ACC112 (cell line): ENCODE results near the gene PIGM.

ENCODE experiments used
- H2AFZ ChIP-seq: fragments of 200-600 bp; sonication (generic); one replicate; pipeline ENCODE4 v1.6.0; 2017; ENCODE audit warnings: antibody characterized with exemption, low read length; ENCODE audit not compliant: unreplicated experiment
- H3K27ac ChIP-seq: fragments of 200-600 bp; sonication (generic); 2 replicates; pipeline ENCODE4 v1.5.1; 2014; ENCODE audit warnings: low read depth, mild to moderate bottlenecking, antibody characterized with exemption, low read length, moderate library complexity
- H3K27me3 ChIP-seq: fragments of 200-600 bp; sonication (generic); 2 replicates; pipeline ENCODE4 v1.6.1; 2014; ENCODE audit warnings: mild to moderate bottlenecking, antibody characterized with exemption, low read length, moderate library complexity, mixed read lengths; ENCODE audit not compliant: insufficient read depth
- H3K36me3 ChIP-seq: fragments of 200-600 bp; sonication (generic); 2 replicates; pipeline ENCODE4 v1.6.1; 2016; ENCODE audit warnings: mild to moderate bottlenecking, antibody characterized with exemption, low read length, moderate library complexity, mixed read lengths; ENCODE audit not compliant: insufficient read depth
- H3K4me1 ChIP-seq: fragments of 200-600 bp; sonication (generic); one replicate; pipeline ENCODE4 v1.6.1; 2016; ENCODE audit warnings: low read length, mixed read lengths; ENCODE audit not compliant: insufficient read depth, unreplicated experiment, control insufficient read depth
- H3K4me3 ChIP-seq: fragments of 200-600 bp; sonication (generic); 2 replicates; pipeline ENCODE4 v1.5.1; 2014; ENCODE audit warnings: mild to moderate bottlenecking, low read depth, low read length
- H3K79me2 ChIP-seq: fragments of 200-600 bp; sonication (generic); one replicate; pipeline ENCODE4 v1.6.0; 2016; ENCODE audit warnings: low read length; ENCODE audit not compliant: control insufficient read depth, unreplicated experiment, insufficient read depth

Gene PIGM

DNA sequence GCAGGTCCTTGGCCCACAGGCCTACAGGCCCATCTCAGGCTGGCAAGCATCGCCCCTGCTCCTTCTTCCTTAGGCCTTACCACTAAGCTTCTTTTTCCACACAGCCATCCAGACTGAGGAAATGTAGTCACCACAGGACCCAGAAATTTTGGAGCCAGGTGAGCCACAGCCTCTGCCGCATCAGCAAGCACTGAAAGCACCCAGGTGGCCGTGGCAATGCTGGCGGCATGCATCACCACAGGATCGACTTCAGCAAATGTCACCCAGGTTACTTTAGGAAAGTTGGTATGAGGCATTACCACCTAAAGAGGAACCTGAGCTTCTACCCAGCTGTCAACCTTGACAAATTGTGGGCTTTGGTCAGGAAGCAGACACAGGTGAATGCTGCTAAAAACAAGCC, 11.6 kb downstream of the PIGM start:
- H3K27ac ChIP-seq: no peak overlapping the region
- H3K79me2 ChIP-seq: no peaks in the 10 kb centered on the region
- no peaks in the 10 kb centered on the region for H3K36me3 ChIP-seq
- H3K27me3 ChIP-seq: 0 out of 2 replicates have a peak, but pooled peaks cover 3% of the 10 kb centered on the region
- peaks cover 9% of the 10 kb centered on the region for H3K4me1 ChIP-seq
- H2AFZ ChIP-seq: no peak overlapping the region
- H3K4me3 ChIP-seq: no peak overlapping the region

DNA sequence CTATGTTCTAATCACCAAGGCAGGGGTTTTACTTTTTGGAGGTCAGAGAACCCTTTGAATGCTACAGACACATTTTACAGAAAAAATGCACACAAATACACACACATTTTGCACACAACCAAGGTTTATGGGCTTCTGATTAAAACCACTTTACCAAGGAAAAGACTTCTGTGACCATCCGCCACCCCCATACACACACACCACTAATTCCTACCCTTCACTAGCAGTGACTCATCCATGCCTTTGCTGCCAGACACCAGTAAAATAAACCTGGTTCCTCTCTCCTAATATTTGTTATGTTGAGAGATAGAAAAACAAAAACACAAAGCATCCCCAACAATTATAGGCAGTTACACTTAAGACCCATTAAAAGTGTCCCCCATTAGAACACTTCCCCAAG, 12.9 kb downstream of the PIGM start:
- Histone ChIP-seq H3K79me2 (no peaks in the 10 kb centered on the region), H3K27me3 (0 out of 2 replicates have a peak, but pooled peaks cover 3% of the 10 kb centered on the region), H2AFZ (no peak overlapping the region), H3K4me3 (peak overlapping the region; percentile 19; the same call in 1 of the 2 replicates), H3K4me1 (peaks cover 9% of the 10 kb centered on the region), H3K27ac (no peak overlapping the region), H3K36me3 (no peaks in the 10 kb centered on the region)

DNA sequence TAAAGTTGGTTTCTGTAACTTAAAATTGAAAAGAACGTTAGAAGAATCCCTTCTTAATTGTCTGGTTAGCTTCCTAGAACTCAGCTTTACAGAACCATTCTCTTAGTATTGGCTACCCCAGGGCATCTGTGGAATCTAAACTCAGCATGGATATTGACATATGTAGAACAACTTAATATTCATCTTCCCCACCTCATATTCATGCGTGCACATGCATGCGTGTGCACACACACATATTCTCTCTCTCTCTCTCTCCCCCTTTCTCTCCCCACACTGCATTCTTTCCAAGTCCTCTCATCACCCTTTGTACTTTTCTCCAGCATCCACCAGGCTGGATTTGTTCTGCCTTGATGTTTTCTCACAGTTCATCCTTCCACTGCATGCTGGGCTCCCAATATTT, 13.4 kb downstream of the PIGM start:
- Histone ChIP-seq H3K27ac (no peak overlapping the region), H3K36me3 (no peaks in the 10 kb centered on the region), H3K27me3 (0 out of 2 replicates have a peak, but pooled peaks cover 3% of the 10 kb centered on the region), H3K79me2 (no peaks in the 10 kb centered on the region), H2AFZ (no peak overlapping the region), H3K4me1 (peaks cover 9% of the 10 kb centered on the region), H3K4me3 (no peak overlapping the region)

DNA sequence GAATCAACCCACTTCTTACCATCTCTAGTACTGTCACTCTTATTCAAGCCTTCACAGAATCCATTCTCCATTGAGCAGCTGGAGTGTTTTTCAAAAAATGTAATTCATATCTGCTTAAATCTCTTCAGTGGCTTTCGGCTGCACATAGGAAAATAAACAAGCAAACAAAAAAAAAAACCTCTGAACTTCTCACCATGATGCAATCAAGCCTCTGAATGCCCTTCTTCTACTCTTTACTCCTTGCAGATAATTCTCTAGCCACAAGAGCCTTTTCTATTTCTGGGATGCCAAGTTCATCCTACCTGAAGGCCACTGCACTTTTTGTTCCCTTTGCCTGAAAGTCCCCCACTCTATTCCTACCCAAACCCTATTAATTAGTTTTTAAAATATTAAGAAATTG, 14.2 kb downstream of the PIGM start:
- peaks cover 9% of the 10 kb centered on the region for H3K4me1 ChIP-seq
- H3K4me3 ChIP-seq: no peak overlapping the region
- no peak overlapping the region for H2AFZ ChIP-seq
- no peak overlapping the region for H3K27ac ChIP-seq
- no peaks in the 10 kb centered on the region for H3K79me2 ChIP-seq
- H3K27me3 ChIP-seq: 0 out of 2 replicates have a peak, but pooled peaks cover 3% of the 10 kb centered on the region
- no peaks in the 10 kb centered on the region for H3K36me3 ChIP-seq

DNA sequence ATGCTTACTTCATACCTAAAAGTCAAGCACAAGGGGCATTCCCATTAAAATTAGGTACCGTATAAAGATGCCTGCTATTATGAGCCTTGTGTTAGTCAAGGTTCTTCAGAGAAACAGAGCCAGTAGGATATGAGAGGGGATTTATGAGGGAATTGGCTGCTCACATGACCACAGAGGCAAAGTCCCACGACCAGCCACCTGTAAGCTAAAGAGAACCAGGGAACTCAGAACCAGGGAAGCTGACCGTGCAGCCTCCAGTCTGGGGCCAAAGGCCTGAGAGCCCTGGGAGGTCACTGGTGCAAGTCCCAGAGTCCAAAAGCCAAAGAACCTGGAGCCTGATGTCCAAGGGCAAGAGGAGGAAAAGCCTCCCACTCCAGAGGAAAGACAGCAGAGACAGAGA, 20.0 kb downstream of the PIGM start:
- Histone ChIP-seq H3K4me1 (no peaks in the 10 kb centered on the region), H2AFZ (no peak overlapping the region)

DNA sequence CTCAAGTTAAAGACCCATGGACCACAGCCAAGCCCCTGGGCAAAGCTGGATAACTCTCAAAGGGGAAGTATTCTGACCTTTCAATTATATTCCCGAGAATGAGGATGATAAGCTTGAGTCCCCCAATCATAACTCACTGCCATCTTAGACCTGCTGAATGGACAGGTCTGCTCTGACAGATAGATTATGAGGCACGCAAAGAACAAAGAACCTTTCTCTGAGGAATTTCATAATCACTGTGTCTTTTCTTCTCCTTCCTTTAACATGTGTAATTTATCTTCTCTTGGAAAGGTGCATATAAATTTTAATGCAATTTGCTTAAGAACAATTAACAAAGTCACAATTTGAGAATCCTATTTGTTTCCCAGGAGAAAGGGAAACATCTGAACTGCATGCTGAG, 22.0 kb downstream of the PIGM start:
- H3K27ac ChIP-seq: no peak overlapping the region
- no peak overlapping the region for H3K4me3 ChIP-seq
- no peak overlapping the region for H2AFZ ChIP-seq
- no peaks in the 10 kb centered on the region for H3K79me2 ChIP-seq
- H3K36me3 ChIP-seq: no peaks in the 10 kb centered on the region
- no peaks in the 10 kb centered on the region for H3K27me3 ChIP-seq
- no peaks in the 10 kb centered on the region for H3K4me1 ChIP-seq

More for the DNA sequence above, 20.0 kb downstream of the PIGM start:
- H3K4me3 ChIP-seq: no peak overlapping the region
- no peaks in the 10 kb centered on the region for H3K79me2 ChIP-seq
- H3K27me3 ChIP-seq: no peaks in the 10 kb centered on the region
- no peaks in the 10 kb centered on the region for H3K36me3 ChIP-seq
- H3K27ac ChIP-seq: no peak overlapping the region

DNA sequence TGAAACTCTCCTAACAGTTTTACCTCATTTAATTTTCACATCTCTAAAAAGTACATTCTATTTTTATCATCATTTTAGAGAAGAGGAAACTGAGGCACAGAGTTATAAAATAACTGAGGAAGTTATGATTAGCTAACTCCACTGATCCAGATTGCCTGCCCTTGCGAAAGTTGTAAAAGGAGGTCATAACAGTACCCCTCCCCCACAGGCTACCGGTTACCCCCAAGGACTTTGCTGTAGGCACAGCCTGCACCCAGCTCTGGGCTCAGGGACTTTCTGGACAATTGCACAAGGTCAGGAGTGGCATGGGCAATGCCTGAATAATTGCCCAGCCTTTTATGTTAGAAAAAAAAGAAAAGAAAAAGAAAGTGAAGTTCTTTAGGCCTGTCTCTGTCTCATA, 22.7 kb downstream of the PIGM start:
- H3K36me3 ChIP-seq: no peaks in the 10 kb centered on the region
- no peak overlapping the region for H3K4me3 ChIP-seq
- no peaks in the 10 kb centered on the region for H3K27me3 ChIP-seq
- no peak overlapping the region for H2AFZ ChIP-seq
- H3K27ac ChIP-seq: no peak overlapping the region
- H3K4me1 ChIP-seq: no peaks in the 10 kb centered on the region
- no peaks in the 10 kb centered on the region for H3K79me2 ChIP-seq

DNA sequence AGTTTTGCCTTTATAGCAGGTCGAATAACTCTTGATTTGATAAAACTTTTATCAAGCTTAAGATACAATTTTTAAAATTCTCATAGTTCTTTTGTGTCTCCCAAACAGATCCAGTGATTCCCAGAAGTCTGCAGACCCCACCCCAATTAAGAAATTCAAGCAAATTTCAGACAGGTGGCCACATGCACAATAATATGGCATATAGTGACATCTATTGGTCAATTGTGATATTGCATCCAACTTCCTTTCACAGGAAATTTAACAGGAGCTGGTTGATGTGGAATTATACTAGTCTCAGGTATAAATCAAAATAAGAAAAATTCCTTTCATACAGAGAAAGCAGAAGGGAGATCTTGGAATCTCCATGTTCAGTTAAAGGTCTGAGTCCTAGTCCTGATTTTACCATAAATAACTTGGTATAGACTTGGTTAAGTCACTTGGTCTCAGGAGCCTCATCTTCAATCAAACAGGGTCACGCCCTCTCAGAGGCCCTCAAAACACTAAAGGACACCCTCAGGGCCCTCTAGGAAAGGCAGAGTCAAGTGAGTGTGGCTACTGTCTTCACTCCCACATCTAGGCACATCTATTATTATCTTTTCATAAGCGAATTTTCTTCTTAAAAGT, 24.1 kb downstream of the PIGM start:
- Histone ChIP-seq H3K27ac (no peak overlapping the region), H3K36me3 (no peaks in the 10 kb centered on the region), H3K4me1 (no peaks in the 10 kb centered on the region), H3K4me3 (no peak overlapping the region), H3K27me3 (no peaks in the 10 kb centered on the region), H3K79me2 (no peaks in the 10 kb centered on the region), H2AFZ (no peak overlapping the region)

DNA sequence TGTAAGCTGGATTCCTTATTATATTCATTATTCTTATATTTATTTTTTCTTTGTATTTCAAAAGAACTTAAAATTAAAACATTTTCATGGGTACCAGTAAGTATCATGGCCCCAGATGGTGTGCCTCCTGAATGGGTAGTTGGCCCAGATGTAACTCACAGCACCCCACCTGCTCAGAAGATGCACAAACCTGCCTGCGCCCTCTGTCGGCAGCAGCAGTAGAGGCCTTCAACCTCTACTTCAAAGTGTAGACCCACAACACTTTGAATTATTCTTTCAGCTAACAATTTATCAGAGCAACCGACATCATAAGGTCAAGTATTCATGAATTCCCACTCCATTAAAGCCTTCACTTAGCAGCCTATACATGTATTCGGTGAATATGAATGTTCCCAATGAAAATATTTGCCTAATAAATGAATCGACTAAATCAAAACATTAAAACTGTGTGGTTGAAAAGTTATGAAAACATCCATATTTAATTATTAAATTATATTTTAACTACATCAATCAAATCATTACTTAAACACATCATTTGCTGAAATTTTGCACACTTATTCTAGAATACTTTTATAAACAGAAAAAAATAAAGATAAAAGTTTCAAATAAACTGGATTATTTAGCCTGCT, 25.4 kb downstream of the PIGM start:
- H3K4me1 ChIP-seq: no peaks in the 10 kb centered on the region

DNA sequence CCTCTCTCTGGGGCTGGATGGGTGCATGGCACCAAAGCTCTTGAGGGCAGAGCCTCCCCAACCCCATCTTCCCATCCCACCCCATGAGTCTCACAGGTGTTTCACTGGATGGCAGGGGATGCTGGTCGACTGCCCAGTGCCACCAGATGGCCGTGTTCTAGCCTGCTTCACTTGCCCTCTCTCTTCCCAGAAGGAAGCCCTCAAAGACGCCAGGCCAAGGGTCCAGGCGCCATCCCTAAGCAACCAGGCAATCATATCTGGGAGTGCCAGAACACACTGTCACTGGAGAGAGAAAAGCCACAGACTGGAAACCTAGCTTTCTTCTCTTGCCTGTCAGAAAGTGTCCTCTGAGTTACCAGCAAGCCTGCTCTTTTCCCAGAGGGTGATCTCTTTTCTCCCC, 26.7 kb downstream of the PIGM start:
- H3K27ac ChIP-seq: no peak overlapping the region
- H3K4me3 ChIP-seq: no peak overlapping the region
- H3K36me3 ChIP-seq: no peaks in the 10 kb centered on the region
- H3K79me2 ChIP-seq: no peaks in the 10 kb centered on the region
- no peaks in the 10 kb centered on the region for H3K4me1 ChIP-seq
- H3K27me3 ChIP-seq: no peaks in the 10 kb centered on the region
- H2AFZ ChIP-seq: no peak overlapping the region

More for the DNA sequence above, 25.4 kb downstream of the PIGM start:
- Histone ChIP-seq H3K79me2 (no peaks in the 10 kb centered on the region), H3K27ac (no peak overlapping the region), H2AFZ (no peak overlapping the region), H3K36me3 (no peaks in the 10 kb centered on the region), H3K27me3 (no peaks in the 10 kb centered on the region), H3K4me3 (no peak overlapping the region)

DNA sequence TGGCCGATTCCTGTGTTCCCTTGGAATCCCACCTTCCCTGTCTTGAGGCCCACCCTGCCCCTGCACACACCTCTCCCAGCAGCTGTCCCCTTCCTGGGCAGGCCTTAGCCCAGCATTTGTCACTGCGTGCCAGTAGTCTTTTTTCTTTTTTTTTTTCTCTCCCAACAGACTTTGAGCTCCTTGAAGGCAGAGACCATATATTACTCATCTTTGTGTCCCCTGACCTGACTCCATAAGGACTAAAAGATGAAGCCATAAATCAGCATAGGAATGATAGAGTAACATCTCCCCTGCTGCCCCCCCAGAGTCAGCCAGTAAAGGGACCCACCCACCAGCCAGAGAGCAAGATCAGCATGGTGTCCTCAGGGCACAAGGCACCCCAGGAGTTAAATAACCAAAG, 27.4 kb downstream of the PIGM start:
- H3K79me2 ChIP-seq: no peaks in the 10 kb centered on the region
- H2AFZ ChIP-seq: no peak overlapping the region
- H3K27ac ChIP-seq: no peak overlapping the region
- no peaks in the 10 kb centered on the region for H3K36me3 ChIP-seq
- H3K27me3 ChIP-seq: no peaks in the 10 kb centered on the region
- peaks cover under 1% of the 10 kb centered on the region for H3K4me1 ChIP-seq
- H3K4me3 ChIP-seq: no peak overlapping the region
